ENCODE data around the gene DPY19L1.
"Not testable (repeated sequence)": the region's sequence is repeated elsewhere in the genome, so short reads cannot be mapped to it uniquely, and the experiment has no call there.

DNA sequence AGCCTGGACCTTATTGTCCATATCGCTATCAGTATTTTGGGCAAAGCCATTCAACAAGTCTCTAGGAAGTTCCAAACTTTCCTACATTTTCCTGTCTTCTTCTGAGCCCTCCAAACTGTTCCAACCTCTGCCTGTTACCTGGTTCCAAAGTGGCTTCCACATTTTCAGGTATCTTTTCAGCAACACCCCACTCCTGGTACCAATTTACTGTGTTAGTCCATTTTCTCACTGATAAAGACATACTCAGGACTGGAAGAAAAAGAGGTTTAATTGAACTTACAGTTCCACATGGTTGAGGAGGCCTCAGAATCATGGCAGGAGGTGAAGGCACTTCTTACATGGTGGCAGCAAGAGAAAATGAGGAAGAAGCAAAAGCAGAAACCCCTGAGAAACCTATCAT, 153.4 kb downstream of the DPY19L1 start:
- not testable (repeated sequence) for TF ChIP-seq L3MBTL2 (conservative IDR thresholded peaks at IDR 0.05); ZNF384 (IDR thresholded peaks at IDR 0.05); SP1 (IDR thresholded peaks at IDR 0.05); FOXK2 (IDR thresholded peaks at IDR 0.05); FOXM1 (IDR thresholded peaks at IDR 0.05; ENCODE audit: borderline replicate concordance)
